Endometrial microvascular endothelial cells (primary cell): ENCODE data around the gene TMEM207. TPM values are rescaled to one million over a fixed set of nuclear protein-coding genes. Genes with fewer than 3 reads are reported as not detected.

ENCODE experiments used
- in situ Hi-C: cut with HindIII; loops from 2 replicates; pipeline ENCODE4 v1.10.0; 2017; ENCODE audit warnings: low sequenced_read_pairs, low pct_unique_long_range_greater_than_20kb; ENCODE audit errors: inconsistent ontology term
- total RNA-seq: library from RNA; depleted of rRNA; stranded (reverse); fragments of >200 nt; gene quantifications from one replicate; pipeline ENCODE4 v1.2.3, GENCODE V29; 2015; ENCODE audit errors: inconsistent ontology term

TMEM207 gene
- total RNA-seq = not detected

DNA sequence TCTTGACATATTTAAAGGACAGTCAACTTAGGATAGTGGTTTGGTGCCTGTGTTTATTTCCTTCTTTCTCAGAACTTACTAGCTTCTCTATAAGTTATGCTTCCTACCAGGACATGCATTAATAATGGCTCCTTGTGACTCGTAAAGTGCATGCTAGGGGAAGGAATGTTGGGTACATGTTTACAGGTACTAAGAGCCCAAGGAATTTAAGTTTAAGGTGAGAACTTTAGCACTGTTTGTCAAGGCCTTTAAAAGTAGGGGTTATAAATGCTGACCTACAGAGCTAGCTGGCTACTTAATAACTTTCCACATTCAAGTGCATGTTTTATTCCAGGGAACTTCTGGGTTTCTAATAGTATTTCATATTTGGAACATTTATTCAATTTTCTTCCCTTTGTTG is at the start of gene TMEM207:
TSS of gene TMEM207 (minus strand) at position 101 of the 400 bp plus-strand sequence. CDS start at position 9, 92 bp downstream.
- in situ Hi-C loops = loop anchor here (25.0 kb wide), 1 partner anchor 488 kb away; no protein-coding TSS in a partner anchor

- in situ Hi-C loops = loop anchor here (25.0 kb wide), 1 partner anchor 188 kb away; no protein-coding TSS in a partner anchor
Observed at GRCh38 chr3:190499122-190499521, 49.4 kb upstream of the TMEM207 start.

- in situ Hi-C loops = loop anchor here (25.0 kb wide), 1 partner anchor 189 kb away; no protein-coding TSS in a partner anchor
Observed at GRCh38 chr3:190498293-190498692, 48.6 kb upstream of the TMEM207 start.

- in situ Hi-C loops = loop anchor here (25.0 kb wide), 1 partner anchor 189 kb away; no protein-coding TSS in a partner anchor
Observed at GRCh38 chr3:190497811-190498210, 48.1 kb upstream of the TMEM207 start.

- in situ Hi-C loops = loop anchor here (25.0 kb wide), 1 partner anchor 190 kb away; no protein-coding TSS in a partner anchor
Observed at GRCh38 chr3:190496859-190497258, 47.2 kb upstream of the TMEM207 start.

DNA sequence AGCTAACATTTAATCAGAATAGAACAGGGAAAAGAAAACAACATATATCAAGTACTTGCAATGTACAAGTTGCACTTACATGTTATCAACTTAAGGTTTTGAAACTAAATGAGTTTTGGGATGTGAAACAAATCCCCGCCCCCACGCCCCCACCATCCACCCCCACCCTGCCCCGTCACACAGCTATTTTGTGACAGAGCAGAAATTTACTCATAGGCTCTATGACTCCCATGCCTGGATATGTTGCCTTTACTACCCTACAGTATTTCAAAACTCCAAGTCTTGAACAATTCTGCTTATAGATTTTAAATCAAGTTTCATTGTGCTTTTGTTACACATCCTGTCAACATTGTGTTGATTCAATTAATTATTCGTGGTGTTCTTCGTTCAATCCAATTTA is 46.1 kb upstream of the TMEM207 start:
- in situ Hi-C loops = loop anchor here (25.0 kb wide), 1 partner anchor 192 kb away; no protein-coding TSS in a partner anchor

GRCh38 chr3:190495354-190495753 is 45.7 kb upstream of the TMEM207 start:
- in situ Hi-C loops = loop anchor here (25.0 kb wide), 1 partner anchor 192 kb away; no protein-coding TSS in a partner anchor

- in situ Hi-C loops = loop anchor here (25.0 kb wide), 1 partner anchor 192 kb away; no protein-coding TSS in a partner anchor
Observed at GRCh38 chr3:190494907-190495306, 45.2 kb upstream of the TMEM207 start.

- in situ Hi-C loops = loop anchor here (25.0 kb wide), 1 partner anchor 194 kb away; no protein-coding TSS in a partner anchor
Observed at GRCh38 chr3:190492966-190493365, 43.3 kb upstream of the TMEM207 start.

DNA sequence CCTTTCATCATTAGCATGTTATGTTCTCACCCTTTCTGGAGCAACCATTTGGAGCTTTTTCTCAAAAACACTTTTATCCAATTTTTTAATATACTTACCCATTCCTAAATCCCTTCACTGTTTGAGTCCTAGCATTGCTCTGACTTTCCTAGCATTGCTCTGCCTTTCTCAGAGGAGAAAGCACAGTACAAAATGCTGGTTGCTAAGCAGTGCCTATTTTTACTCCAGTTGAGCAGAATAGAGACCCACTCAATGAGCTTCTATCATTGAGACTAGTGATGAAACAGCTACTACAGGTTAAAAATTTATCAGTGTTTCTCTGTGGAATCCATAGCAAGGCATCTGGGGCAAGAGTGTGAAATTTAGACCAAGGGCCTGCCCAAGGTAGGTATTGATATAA is 42.4 kb upstream of the TMEM207 start:
- in situ Hi-C loops = loop anchor here (25.0 kb wide), 1 partner anchor 195 kb away; no protein-coding TSS in a partner anchor

- in situ Hi-C loops = loop anchor here (25.0 kb wide), 1 partner anchor 196 kb away; no protein-coding TSS in a partner anchor
Observed at GRCh38 chr3:190491533-190492054, 41.9 kb upstream of the TMEM207 start.

DNA sequence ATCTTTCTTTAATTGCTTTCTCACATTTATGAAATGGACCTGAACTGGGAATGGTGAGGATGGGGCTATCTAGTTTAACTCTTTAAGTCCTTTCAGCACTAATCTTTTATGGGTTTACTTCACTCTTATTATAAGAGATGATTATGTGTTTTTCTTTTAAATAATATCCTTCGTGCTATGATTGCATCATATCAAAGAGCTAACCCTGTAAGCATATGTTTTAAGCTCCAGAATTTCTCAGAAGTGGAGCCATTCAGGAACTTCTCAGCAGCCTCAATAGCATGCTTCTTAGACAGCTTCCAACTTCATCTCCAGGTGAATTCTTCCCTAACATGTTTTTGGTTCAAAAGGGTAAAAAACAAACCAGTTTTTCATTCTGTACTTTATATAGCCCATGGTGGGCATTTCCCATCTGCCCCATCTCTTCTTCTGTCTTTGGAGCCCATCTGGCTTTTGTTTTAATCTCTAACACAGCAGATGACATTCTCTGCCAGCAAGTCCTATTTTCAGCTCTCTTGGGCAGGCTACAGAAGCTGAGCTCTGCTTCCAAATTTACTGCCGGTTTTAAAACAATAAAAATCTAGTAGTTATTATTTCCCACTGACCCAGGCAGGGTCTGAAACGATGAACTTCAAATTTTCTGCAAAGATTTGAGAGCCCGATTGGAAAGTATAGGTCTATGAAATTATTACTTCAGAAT is 37.4 kb upstream of the TMEM207 start:
- in situ Hi-C loops = loop anchor here (25.0 kb wide), 1 partner anchor 200 kb away; no protein-coding TSS in a partner anchor

DNA sequence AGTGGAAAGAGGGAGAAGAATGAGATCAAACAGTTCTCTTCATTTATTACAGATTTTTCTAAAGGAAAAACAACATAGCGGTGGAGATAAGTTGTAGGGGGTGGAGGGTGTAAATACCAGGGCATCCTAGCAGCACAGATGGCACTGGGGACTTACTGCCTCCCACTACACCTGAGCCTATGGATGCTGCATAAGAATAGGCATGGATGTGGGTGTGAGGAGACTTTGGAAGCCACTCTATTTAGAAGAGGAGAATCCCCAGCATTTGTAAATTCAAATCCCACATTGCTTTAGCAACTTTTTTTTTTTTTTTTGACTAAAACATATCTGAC is 36.8 kb upstream of the TMEM207 start:
- in situ Hi-C loops = loop anchor here (25.0 kb wide), 1 partner anchor 201 kb away; no protein-coding TSS in a partner anchor

- in situ Hi-C loops = loop anchor here (25.0 kb wide), 1 partner anchor 201 kb away; no protein-coding TSS in a partner anchor
Observed at GRCh38 chr3:190485830-190486532, 36.3 kb upstream of the TMEM207 start.

DNA sequence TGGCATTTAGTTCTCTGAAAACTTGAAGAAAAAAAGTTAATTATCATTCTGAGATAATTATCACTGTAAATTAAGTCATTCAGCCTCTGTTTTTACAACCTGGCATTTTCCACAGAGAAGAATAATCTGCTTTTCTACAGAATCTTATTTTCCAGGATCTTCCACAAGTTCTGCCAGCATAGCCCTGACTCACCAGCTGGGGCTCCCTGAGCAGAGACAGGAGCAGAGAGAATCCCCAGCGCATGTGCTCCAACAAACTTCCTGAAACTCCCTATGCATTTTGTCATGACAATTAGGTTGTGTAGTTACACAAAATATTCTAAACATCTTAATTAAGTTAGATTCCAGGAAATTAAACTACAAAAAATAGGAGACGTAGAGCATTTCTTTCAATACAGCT is 32.1 kb upstream of the TMEM207 start:
- in situ Hi-C loops = loop anchor here (25.0 kb wide), 1 partner anchor 206 kb away; no protein-coding TSS in a partner anchor

GRCh38 chr3:190473261-190473660 is 23.6 kb upstream of the TMEM207 start:
- in situ Hi-C loops = loop anchor here (25.0 kb wide), 1 partner anchor 511 kb away; no protein-coding TSS in a partner anchor

GRCh38 chr3:190467922-190468321 is 18.2 kb upstream of the TMEM207 start:
- in situ Hi-C loops = loop anchor here (25.0 kb wide), 1 partner anchor 506 kb away; no protein-coding TSS in a partner anchor

- in situ Hi-C loops = loop anchor here (25.0 kb wide), 1 partner anchor 496 kb away; no protein-coding TSS in a partner anchor
Observed at GRCh38 chr3:190458040-190458439, 8.3 kb upstream of the TMEM207 start.

- in situ Hi-C loops = loop anchor here (25.0 kb wide), 1 partner anchor 494 kb away; no protein-coding TSS in a partner anchor
Observed at GRCh38 chr3:190456770-190457169, 7.1 kb upstream of the TMEM207 start.
